Fibroblast of the aortic adventitia (primary cell): ENCODE results near the gene CDK5RAP3. TPM values are rescaled to one million over a fixed set of nuclear protein-coding genes. Genes with fewer than 3 reads are reported as not detected.
"Not testable (repeated sequence)": the region's sequence is repeated elsewhere in the genome, so short reads cannot be mapped to it uniquely, and the experiment has no call there.

ENCODE experiments used
- DNase-seq: peaks from one replicate; pipeline ENCODE4 v3.0.0-alpha.2; 2010; ENCODE audit warnings: low read depth
- H3K4me3 ChIP-seq: 2 replicates; pipeline ENCODE4 v1.5.1; 2011; ENCODE audit warnings: low read depth, mild to moderate bottlenecking, control low read depth, low read length, moderate library complexity
- total RNA-seq: library from RNA; depleted of rRNA; stranded (reverse); fragments of >200 nt; gene quantifications from 2 replicates; pipeline ENCODE4 v1.2.3, GENCODE V29; 2012; ENCODE audit warnings: low replicate concordance
- TF ChIP-seq, protein P1 (sequence below): IDR thresholded peaks from 2 replicates; pipeline ENCODE4 v1.5.1; 2011; ENCODE audit warnings: mild to moderate bottlenecking, low read length, control low read depth, inconsistent platforms; ENCODE audit not compliant: insufficient read depth

Gene CDK5RAP3
- total RNA-seq, 1 donor: 49.5 TPM

DNA sequence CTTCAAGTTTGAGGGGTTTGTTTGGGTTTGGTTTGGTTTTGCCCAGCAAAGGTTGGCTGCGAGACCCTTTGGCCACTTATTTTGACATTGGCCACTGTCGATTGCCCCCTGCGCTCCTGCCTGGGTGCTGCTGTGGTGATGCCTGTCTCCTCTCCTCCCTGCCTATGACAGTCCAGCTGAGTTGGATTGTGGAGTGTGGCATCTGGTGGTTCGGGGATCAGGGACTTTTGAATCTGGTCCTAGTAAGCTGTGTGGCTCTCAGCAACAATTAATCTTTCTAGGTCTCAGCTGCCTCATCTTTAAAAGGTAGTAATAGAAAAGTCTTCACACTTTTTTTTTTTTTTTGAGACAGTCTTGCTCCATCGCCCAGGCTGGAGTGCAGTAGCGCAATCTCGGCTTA, 27.1 kb downstream of the CDK5RAP3 start:
- TF ChIP-seq, protein P1, sequence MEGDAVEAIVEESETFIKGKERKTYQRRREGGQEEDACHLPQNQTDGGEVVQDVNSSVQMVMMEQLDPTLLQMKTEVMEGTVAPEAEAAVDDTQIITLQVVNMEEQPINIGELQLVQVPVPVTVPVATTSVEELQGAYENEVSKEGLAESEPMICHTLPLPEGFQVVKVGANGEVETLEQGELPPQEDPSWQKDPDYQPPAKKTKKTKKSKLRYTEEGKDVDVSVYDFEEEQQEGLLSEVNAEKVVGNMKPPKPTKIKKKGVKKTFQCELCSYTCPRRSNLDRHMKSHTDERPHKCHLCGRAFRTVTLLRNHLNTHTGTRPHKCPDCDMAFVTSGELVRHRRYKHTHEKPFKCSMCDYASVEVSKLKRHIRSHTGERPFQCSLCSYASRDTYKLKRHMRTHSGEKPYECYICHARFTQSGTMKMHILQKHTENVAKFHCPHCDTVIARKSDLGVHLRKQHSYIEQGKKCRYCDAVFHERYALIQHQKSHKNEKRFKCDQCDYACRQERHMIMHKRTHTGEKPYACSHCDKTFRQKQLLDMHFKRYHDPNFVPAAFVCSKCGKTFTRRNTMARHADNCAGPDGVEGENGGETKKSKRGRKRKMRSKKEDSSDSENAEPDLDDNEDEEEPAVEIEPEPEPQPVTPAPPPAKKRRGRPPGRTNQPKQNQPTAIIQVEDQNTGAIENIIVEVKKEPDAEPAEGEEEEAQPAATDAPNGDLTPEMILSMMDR: no peak
- no peak overlapping the region for H3K4me3 ChIP-seq
- DNase-seq: no peak

- TF ChIP-seq, protein P1: no peak
- H3K4me3 ChIP-seq: no peak overlapping the region
Measured at GRCh38 chr17:47999582-47999981, 28.7 kb downstream of the CDK5RAP3 start.

DNA sequence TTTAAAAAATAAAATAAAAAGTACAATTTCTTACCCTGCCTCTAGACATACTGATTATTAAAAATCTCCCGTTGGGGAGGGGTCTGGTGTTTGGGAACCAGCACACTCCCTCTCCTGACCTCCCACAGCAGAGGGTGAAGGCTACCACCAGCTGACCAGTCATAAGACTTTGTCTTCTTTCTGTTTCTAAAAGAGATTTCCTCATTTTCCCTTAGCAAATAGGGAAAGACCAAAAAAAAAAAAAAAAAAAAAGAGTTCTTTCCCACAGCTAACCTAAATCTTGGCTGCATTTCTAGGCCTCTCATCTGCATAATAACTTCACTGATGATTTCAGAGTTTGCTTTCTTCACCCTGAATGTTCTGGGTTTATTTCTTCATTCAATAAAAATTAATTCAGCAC, 30.3 kb downstream of the CDK5RAP3 start:
- H3K4me3 ChIP-seq: no peak overlapping the region
- no peak for DNase-seq
- TF ChIP-seq, protein P1: no peak

More at GRCh38 chr17:47999582-47999981, 28.7 kb downstream of the CDK5RAP3 start:
- DNase-seq: no peak

- not testable (repeated sequence) for DNase-seq, H3K4me3 ChIP-seq
Measured at GRCh38 chr17:48001657-48002056, 30.7 kb downstream of the CDK5RAP3 start.

DNA sequence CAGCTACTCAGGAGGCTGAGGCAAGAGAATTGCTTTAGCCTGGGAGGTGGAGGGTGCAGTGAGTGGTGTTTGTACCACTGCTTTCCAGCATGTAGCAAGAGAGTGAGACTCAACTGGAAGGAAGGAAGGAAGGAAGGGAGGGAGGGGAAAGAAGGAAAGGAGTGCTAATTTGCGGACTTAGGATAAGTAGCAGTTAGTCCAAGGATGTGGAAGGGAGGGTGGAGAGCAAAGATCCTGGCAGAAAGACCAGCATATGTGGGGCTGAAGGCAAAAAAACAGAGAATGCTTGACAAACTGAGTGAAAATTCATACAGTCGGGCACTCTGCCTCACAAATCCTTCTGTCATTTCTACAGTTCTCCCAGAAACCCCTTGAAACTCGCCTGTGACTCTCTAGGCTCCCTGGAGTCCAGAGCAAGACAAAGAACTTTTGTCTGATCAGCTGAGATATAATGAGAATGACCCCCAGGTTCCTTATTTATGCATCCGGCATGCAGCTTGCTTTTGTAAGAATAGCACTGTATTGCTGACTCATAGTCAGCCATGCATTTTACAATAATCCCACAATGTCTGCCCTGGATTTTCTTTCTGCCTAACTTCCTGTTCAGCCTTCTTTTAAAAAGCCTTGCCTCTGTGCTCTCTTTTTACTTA, 31.5 kb downstream of the CDK5RAP3 start:
- TF ChIP-seq, protein P1: no peak
- H3K4me3 ChIP-seq: no peak overlapping the region
- DNase-seq: peak; percentile 70

DNA sequence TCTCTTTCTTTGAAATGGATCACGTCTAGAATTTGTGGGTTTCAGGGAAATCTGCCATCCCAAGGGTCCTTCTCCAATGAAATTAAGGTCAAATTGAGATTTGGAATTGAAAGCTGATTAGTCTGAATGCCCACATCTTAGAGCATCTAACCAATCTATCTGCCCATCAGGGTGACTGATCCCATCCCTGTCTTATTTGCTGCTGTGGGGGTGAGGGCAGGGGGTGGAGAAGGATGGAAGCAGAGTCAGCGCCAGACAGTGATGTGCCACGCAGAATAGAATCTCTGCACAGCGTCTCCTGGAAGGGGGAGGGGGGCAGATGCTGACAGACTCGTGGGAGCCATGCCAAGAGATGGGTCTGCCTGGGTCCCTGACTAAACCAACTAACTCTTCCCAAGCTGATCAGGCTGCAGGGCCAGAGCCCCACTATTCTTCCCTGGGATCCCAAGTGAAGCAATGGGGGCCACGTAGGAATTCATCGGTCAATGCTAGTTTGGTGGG, 32.1 kb downstream of the CDK5RAP3 start:
- H3K4me3 ChIP-seq: no peak overlapping the region
- DNase-seq: no peak
- TF ChIP-seq, protein P1: no peak

DNA sequence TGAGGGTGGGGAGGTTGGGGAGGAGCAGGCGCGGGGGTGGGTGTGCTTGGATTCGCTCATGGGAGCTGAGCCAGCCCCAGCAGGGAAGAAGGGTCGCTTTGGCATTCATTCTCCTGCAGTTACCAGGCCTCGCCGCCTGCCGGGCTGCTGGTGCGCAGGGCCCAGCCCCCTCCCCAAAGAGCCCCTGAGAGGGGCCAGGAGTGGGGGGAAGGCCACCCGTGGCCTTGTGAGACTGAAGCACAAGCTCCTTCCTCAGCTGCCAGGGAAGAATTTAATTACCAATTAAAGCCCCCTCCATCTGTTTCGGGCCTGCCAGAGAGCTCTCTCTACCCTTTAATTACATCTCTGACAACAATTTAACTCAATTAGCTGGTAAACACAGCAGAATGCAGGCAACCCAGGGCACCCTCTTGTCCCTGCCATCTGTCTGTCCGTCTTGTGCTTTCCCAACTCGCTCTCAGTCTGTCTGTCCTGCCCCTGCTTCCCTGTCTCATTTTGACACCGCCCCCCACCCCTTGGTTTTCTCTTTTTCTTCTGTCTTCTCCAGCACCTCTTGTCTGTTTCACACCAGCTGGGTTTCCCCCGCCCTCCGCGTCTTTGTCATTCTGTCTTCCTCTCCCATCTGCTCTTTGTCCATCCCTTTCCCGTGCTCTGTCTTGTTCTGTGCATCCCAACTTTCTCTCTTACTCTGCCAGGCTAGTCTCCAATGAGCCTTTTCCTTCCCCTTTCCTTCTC, 32.7 kb downstream of the CDK5RAP3 start:
- TF ChIP-seq, protein P1: no peak
- H3K4me3 ChIP-seq: no peak overlapping the region
- no peak for DNase-seq
